Cardiac atrium fibroblast (primary cell): Measurements from ENCODE around the gene DAP3. TPM values are rescaled to one million over a fixed set of nuclear protein-coding genes. Genes with fewer than 3 reads are reported as not detected.

ENCODE experiments used
- total RNA-seq: library from RNA; depleted of rRNA; stranded (reverse); fragments of >200 nt; gene quantifications from 2 replicates; pipeline ENCODE4 v1.2.3, GENCODE V29; 2015

Gene DAP3
- 77.6 and 112 TPM in 2 replicates for total RNA-seq

DNA sequence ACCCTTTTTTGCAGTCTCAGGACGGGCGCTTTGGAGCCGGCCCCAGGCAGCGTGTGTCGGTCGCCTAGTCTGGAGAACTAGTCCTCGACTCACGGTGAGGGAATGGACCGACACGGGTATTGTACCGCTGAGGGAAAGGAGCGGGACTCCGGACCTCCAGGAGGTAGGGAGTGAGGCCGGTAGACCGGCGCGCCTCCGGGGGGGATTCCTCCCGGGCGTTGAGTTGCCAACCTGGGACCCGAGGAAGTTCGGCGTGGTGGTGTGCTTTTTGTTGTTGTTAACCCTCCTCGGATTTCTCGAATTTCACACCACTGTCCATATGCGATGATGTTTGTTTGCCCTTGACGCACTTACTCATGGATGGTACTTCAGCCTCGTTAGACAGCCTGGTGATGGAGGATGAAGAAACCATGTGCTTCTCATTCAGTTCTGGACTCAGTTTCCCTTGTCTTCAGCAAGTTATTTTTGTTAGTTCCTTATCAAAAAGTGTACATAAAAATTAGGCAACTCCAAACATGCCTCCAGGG is at the start of gene DAP3:
DAP3 (plus strand) TSS at position 11 of the 527 bp plus-strand sequence. CDS start 20,689 bp downstream, outside the sequence.

DNA sequence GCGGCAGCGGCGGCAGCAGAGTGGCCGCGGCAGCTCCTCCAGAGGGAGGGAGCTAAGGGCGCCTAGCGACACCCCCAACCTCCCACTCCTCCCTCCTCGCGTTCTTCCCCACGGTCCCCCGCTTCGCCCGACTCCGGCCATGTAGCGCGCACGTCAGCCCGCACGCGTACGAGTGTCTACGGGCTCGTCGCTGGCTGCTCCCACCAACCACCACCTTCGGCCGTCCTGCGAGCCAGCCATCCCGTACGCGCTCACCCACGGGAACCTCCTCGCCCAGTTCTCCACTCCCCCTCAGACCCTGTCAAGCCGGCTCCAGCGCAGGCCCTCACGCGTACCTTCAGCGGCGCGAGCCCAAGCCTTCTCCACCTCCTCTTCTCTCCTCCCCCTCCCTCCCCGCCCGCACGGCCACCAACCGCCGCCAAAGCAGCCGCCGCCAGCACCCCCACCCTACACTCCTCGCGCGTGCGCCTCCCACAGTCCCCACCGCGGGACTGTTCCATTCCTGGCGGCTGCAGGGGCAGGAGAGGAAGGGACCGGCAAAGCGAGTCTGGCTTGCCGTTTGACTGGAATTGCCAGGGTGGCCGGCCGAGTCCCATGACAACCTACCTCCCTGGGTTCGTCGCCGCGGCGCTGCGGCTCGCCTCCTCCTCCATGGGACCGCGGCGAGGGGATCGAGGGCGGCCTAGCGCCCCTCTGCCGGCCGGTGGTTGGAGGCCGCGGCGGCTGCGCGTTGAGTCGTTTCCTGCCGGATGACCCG is 389 bp upstream of the DAP3 start, which contains the start of gene YY1AP1:
YY1AP1 (minus strand) TSS at position 451 of the 757 bp plus-strand sequence. CDS start 8,338 bp downstream, outside the sequence.

Other genes starting within 250 kb of the DAP3 start
- 25.4 and 27.4 TPM in 2 replicates for gene ASH1L, start 126.3 kb upstream of the DAP3 start, total RNA-seq
- 12.2 and 12.5 TPM in 2 replicates for gene MSTO1, start 78.9 kb upstream of the DAP3 start, total RNA-seq
- 32.5 and 46.5 TPM in 2 replicates for gene YY1AP1, start 317 bp upstream of the DAP3 start, total RNA-seq
- gene GON4L, start 168.1 kb downstream of the DAP3 start, total RNA-seq, result 17.8 and 19.5 TPM in 2 replicates
- 6.0 and 9.6 TPM in 2 replicates for gene SYT11, start 170.5 kb downstream of the DAP3 start, total RNA-seq
- gene RIT1, start 222.3 kb downstream of the DAP3 start, total RNA-seq, result 13.5 and 24.3 TPM in 2 replicates
- gene KHDC4, start 245.3 kb downstream of the DAP3 start, total RNA-seq, result 15.1 and 21.3 TPM in 2 replicates